Retinal pigment epithelial cell (primary cell): Measurements from ENCODE around the gene HOXC6.

Experiments used
- DNase-seq: peaks from one replicate; pipeline ENCODE4 v3.0.0-alpha.2; 2010; ENCODE audit warnings: low read depth
- H3K4me3 ChIP-seq: 2 replicates; pipeline ENCODE4 v1.5.1; 2011; ENCODE audit warnings: mild to moderate bottlenecking, low read length, control low read depth, moderate library complexity
- TF ChIP-seq, protein P1 (sequence below): conservative IDR thresholded peaks from 2 replicates; pipeline ENCODE4 v1.5.1; 2011; ENCODE audit warnings: low read depth, low read length, control low read depth, inconsistent platforms

HOXC6 gene

DNA sequence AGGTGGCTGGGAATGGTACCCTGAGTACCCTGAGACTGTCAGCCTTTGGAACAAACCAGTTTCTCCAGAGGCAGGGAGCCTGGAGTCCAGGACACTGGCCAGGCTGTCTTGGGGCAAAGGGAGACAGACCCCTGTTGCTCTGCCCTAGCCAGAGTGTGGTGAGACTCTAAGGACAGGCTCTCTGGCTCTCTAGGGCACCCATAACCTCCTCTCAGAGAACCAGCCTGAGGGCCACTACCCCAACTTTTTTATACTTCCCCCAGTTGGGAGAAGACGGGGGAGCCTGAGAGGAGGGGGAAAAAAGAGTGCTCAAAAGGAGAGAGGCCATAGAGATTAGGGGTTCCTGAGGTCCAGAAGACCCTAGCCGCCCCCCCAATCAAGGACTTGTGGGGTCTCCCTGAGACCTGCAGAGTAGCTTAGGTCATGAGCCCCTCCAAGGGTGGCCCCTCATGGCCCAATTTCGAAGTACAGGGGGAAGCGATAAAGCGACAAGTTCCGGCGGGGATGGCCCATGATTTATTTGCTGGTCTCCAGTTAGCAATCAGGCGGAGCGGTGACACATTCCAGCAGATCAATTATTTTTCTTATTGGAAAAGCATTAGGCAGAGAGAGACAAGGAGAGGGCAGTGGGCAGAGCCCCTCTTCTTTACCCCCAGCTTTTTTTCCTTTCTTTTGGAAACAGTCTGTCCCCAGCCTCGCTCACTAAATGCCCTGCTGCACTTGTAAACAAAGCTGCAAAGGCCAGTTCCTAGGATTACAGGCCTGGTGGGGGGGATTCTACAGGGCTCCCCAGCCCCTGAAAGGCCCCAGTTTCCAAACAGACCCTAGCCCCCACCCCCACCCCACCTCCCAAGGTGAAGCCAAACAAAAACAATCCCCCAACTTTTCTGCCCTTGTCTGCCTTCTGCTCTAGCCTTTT, 17.9 kb upstream of the HOXC6 start:
- TF ChIP-seq, protein P1, sequence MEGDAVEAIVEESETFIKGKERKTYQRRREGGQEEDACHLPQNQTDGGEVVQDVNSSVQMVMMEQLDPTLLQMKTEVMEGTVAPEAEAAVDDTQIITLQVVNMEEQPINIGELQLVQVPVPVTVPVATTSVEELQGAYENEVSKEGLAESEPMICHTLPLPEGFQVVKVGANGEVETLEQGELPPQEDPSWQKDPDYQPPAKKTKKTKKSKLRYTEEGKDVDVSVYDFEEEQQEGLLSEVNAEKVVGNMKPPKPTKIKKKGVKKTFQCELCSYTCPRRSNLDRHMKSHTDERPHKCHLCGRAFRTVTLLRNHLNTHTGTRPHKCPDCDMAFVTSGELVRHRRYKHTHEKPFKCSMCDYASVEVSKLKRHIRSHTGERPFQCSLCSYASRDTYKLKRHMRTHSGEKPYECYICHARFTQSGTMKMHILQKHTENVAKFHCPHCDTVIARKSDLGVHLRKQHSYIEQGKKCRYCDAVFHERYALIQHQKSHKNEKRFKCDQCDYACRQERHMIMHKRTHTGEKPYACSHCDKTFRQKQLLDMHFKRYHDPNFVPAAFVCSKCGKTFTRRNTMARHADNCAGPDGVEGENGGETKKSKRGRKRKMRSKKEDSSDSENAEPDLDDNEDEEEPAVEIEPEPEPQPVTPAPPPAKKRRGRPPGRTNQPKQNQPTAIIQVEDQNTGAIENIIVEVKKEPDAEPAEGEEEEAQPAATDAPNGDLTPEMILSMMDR: no peak
- DNase-seq: no peak
- no peak overlapping the region for H3K4me3 ChIP-seq

DNA sequence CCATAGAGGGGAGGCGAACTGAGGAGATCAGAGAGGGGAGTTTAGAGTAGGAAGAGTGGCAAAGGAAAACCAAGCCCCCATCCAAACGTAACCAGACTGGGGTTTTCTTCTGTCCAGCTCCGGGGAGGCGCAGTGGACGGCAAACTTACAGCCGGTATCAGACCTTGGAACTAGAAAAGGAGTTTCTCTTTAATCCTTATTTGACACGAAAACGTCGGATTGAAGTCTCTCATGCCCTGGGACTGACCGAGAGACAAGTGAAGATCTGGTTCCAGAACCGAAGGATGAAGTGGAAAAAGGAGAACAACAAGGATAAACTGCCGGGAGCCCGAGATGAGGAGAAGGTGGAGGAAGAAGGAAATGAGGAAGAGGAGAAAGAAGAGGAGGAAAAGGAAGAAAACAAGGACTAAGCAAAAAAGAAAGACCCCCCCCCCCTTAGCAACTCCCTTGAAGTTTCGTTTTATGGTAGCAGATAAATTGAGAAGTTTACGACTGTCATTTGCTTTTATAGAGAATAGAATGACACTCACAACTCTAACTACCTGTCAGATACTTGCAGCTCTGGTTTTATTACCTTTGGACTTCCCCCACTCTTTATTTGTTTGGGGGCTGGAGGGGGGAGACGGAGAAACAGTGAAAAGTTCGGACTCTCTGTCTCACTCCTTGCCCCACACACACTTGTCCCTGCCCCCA, 17.1 kb upstream of the HOXC6 start:
- no peak overlapping the region for H3K4me3 ChIP-seq
- no peak for DNase-seq
- TF ChIP-seq, protein P1: no peak

DNA sequence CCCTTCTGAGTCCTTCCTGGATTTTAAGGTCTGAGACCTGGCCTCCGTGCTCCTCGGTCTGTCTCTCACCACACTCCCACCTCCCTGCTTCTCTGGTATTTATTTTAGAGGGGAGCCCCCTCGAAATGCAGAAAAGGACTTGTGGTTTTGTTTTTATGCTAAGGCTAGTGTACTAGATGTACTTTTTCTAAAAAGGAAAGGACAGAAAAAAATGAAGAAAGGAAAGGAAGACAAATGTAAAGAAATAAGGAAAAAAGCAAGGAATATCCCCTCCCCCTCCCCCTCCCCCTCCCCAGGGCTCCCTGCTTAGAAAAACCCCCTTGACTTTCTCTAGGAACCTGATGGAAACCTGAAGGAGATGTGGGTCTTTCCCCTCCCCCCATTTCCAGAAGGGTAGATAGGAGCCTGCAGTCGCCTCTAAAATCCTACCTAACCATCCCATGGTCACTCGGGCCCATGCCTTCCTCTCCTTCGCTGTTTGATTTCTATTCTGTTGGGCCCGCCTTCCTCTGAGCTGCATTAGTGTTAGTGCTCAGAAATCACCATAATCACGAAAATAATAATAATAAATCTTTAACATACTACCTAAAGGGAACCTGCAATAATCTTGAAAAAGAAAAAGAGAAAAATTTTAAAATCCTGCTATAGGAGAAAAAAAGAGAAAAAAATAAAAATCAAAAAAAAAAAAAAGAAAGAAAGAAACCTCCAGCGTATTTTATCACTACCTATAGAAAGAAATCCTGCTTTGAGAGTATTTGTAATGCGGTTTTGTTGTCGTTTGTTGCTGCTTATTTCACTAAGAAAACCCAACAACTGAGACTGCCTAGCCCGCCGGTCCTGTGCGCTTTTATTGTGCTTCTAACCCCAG, 16.3 kb upstream of the HOXC6 start:
- H3K4me3 ChIP-seq: no peak overlapping the region
- TF ChIP-seq, protein P1: no peak
- DNase-seq: no peak

DNA sequence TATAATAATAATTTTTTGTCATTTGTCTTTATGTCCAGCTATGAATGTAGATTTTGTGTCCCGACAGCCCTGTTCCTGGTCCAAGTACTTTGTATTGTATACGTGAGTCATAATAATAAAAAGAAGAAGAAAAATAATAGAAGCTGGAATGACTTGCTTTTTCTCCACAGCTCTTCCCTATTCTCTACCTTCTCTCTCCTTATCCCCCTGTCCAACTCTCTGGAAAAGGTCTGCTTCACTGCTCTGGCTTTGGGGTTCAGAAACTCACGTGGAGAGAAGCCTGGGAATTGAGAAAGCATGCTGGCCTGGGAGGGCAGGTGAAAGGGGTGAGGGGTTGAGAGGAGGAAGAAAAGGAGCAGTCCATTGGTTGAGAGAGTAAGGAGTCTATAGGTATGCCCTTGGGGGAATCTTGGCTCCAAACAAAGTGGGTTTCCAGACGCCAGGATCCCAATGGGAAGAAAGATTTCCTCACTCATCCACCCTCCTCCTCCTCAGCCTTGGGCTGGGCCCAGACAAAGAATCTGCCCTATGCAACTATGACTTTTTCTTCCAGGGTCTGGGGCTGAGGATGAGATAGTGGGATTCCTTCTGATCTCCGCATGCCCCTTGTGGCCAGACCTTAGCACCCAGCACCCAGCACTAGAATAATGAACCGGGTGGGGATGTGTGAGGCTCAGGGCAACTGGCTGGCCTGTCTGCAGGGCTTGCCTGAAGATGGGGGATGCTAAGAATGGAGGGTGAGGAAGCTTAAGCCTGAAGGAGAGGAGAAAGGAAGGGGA, 15.4 kb upstream of the HOXC6 start:
- no peak for DNase-seq
- TF ChIP-seq, protein P1: no peak
- no peak overlapping the region for H3K4me3 ChIP-seq

DNA sequence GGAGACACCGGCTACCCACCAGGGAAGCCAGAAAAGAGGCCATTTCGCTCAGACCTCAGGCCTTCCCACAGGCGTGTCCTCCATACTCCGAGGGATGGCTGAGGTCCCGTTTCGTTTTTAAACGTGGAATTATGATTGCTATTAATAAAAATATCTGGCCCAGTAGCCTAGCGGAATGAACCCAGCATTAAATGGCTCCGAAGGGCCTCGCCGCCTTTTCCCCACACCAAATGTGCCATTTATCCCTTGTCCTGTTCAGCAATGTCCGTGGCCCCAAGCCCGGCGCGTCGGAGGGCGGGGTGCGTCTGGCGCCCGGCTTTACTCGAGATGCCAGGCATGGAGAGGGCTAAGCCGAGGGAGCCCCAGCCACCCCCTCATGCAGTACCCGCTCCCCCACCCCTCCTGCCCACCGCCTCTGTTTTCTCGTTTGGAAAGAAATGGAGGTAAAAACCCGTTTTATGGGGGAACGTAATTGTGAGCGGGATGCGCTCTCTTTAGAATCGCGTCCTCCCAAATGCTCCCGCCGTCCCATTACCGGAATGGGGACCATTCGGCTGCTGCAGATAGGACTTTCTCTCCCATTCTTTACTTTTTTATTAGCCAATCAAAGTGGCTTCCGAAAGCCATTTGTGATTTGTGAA, 13.7 kb upstream of the HOXC6 start:
- DNase-seq: no peak
- H3K4me3 ChIP-seq: no peak overlapping the region
- TF ChIP-seq, protein P1: no peak
